ENCODE measurements around the gene EVA1A.

The EVA1A gene

DNA sequence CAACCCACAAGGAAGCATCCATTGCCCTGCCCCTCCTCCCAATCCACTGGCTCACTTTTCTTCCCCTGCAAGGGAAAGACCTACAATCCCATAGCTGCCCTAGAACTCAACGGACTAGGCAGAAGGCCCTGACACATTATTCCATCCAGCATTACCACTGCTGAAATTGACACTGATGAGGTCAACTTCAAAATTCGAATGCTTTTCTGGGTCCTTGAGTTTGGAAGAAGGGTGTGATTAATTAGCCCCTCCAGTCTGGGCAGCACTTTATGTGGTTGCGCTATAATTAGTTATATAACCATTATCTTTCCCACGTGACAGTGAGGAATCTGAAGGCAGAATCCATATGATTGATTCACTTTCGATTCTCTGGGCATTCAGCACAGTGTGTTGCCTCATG is 55.7 kb downstream of the EVA1A start:
- no peak overlapping the region for H3K4me3 ChIP-seq (ENCODE audit: low read depth in 1 of 5, low read length in 5 of 5)
- peaks cover 0 to 25% (median 0%) of the 10 kb centered on the region in 5 donors for H3K4me1 ChIP-seq (ENCODE audit: control insufficient read depth in 5 of 5, insufficient read depth in 5 of 5, low read length in 5 of 5)
- no peaks in the 10 kb centered on the region for H3K27me3 ChIP-seq (ENCODE audit: control insufficient read depth in 5 of 5, insufficient read depth in 4 of 5, low read length in 5 of 5)
- peaks cover 0 to 4% (median 0%) of the 10 kb centered on the region in 5 donors for H3K9me3 ChIP-seq (ENCODE audit: control insufficient read depth in 5 of 5, low read length in 5 of 5)
- no peak overlapping the region for H3K27ac ChIP-seq (ENCODE audit: low read depth, low read length)
- no peaks in the 10 kb centered on the region for H3K36me3 ChIP-seq (ENCODE audit: control insufficient read depth in 5 of 5, insufficient read depth in 5 of 5, low read length in 5 of 5)
- no peak overlapping the region for H3K9ac ChIP-seq (ENCODE audit: low read length in 5 of 5)

DNA sequence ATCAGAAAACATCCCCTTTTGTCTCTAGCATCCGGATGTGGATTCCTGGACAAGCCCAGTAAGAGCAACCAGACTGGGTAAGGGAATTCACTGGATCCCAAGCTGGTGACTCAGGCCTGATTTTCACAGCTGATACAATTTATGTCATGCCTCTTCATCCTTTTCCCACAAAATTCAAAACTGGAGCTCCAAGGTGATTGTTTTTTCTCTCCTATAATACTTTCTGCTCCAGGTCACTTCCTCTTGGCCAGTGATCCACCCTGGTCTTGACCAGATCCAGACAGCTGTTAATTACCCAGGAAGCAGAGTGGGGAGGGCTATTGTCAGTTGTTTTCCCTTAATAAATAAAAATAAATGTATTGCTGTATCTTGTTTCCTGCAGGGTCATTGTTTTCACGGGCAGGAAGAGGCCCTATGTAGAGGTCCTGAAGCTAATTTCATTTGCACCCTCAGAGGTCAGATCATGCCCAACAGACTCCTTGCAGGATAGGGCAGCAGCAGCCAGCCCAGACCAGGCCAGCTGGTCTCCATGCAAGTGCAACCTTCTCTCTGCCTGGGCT is 57.6 kb downstream of the EVA1A start:
- no peak overlapping the region for H3K9ac ChIP-seq (ENCODE audit: low read length in 5 of 5)
- H3K36me3 ChIP-seq (ENCODE audit: control insufficient read depth in 5 of 5, insufficient read depth in 5 of 5, low read length in 5 of 5) = no peaks in the 10 kb centered on the region
- no peak overlapping the region for H3K27ac ChIP-seq (ENCODE audit: low read depth, low read length)
- no peak overlapping the region for H3K4me3 ChIP-seq (ENCODE audit: low read depth in 1 of 5, low read length in 5 of 5)
- H3K27me3 ChIP-seq (ENCODE audit: control insufficient read depth in 5 of 5, insufficient read depth in 4 of 5, low read length in 5 of 5) = no peaks in the 10 kb centered on the region
- H3K4me1 ChIP-seq (ENCODE audit: control insufficient read depth in 5 of 5, insufficient read depth in 5 of 5, low read length in 5 of 5) = peaks cover 0 to 25% (median 0%) of the 10 kb centered on the region in 5 donors
- peaks cover 0 to 4% (median 0%) of the 10 kb centered on the region in 5 donors for H3K9me3 ChIP-seq (ENCODE audit: control insufficient read depth in 5 of 5, low read length in 5 of 5)

DNA sequence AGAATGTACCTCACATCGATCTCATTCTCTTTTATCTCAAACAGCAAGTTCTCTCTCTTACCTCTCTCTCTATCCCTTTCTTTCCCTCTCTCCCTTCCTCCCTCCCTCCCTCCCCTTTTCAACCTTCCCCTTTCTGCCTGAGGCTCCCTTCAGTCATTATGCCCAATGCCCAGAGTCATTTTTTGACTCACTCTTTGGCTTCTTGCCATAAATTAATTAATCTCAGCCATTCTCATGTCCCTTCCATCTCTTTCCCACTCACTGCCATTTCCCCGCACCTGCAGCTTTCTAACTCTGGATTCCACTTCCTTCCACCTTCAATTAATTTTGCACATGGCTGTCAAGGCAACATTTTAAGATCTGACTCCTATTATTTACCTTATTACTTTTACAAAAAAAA is 60.1 kb downstream of the EVA1A start:
- Histone ChIP-seq H3K27ac (ENCODE audit: low read depth, low read length) (no peak overlapping the region), H3K36me3 (ENCODE audit: control insufficient read depth in 5 of 5, insufficient read depth in 5 of 5, low read length in 5 of 5) (no peaks in the 10 kb centered on the region), H3K27me3 (ENCODE audit: control insufficient read depth in 5 of 5, insufficient read depth in 4 of 5, low read length in 5 of 5) (no peaks in the 10 kb centered on the region), H3K4me3 (ENCODE audit: low read depth in 1 of 5, low read length in 5 of 5) (no peak overlapping the region), H3K9ac (ENCODE audit: low read length in 5 of 5) (no peak overlapping the region), H3K9me3 (ENCODE audit: control insufficient read depth in 5 of 5, low read length in 5 of 5) (no peaks in the 10 kb centered on the region), H3K4me1 (ENCODE audit: control insufficient read depth in 5 of 5, insufficient read depth in 5 of 5, low read length in 5 of 5) (peaks cover 0 to 12% (median 0%) of the 10 kb centered on the region in 5 donors)

DNA sequence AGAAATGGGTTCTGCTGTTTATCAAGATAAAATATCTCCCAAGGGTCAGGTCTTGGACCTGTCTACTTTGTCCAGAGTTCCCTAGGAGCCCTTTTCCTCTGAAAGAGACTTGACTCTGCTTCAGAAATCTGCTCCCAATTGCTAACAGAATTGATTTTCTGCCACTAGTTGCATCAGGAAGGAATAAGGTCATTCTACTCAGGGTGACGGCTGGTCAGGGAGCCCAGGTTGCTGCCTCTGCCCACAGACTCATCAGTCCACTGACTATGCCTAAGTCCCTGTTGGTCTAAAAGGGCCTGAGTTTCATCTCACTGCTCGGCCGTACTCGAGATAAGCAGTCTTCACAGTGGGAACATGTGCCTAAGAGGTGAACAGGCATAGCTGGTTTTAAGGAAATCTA is 61.2 kb downstream of the EVA1A start:
- Histone ChIP-seq H3K27me3 (ENCODE audit: control insufficient read depth in 5 of 5, insufficient read depth in 4 of 5, low read length in 5 of 5) (no peaks in the 10 kb centered on the region), H3K9ac (ENCODE audit: low read length in 5 of 5) (no peak overlapping the region), H3K27ac (ENCODE audit: low read depth, low read length) (no peak overlapping the region), H3K4me1 (ENCODE audit: control insufficient read depth in 5 of 5, insufficient read depth in 5 of 5, low read length in 5 of 5) (peaks cover 0 to 12% (median 0%) of the 10 kb centered on the region in 5 donors), H3K36me3 (ENCODE audit: control insufficient read depth in 5 of 5, insufficient read depth in 5 of 5, low read length in 5 of 5) (no peaks in the 10 kb centered on the region), H3K9me3 (ENCODE audit: control insufficient read depth in 5 of 5, low read length in 5 of 5) (no peaks in the 10 kb centered on the region), H3K4me3 (ENCODE audit: low read depth in 1 of 5, low read length in 5 of 5) (no peak overlapping the region)

DNA sequence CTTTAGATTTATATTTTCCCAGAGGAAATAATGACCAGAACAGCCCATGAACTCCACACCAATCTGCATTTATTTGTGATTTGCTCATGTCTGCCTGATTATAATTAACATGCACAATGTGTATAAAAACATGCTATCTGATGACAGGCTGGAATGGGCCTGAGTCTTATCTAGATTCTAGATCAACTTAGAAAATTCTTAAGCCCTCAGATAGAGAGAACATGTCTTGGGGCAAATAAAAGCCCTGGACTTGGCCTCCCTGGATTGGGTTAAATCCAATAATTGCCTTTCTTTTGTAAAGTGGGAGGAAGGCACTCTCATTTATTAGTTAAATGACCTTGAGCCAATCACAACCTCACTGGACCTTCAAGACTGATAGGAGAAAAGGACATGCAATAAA is 61.8 kb downstream of the EVA1A start:
- Histone ChIP-seq H3K4me1 (ENCODE audit: control insufficient read depth in 5 of 5, insufficient read depth in 5 of 5, low read length in 5 of 5) (peaks cover 0 to 12% (median 0%) of the 10 kb centered on the region in 5 donors), H3K27ac (ENCODE audit: low read depth, low read length) (no peak overlapping the region), H3K9me3 (ENCODE audit: control insufficient read depth in 5 of 5, low read length in 5 of 5) (no peaks in the 10 kb centered on the region), H3K36me3 (ENCODE audit: control insufficient read depth in 5 of 5, insufficient read depth in 5 of 5, low read length in 5 of 5) (no peaks in the 10 kb centered on the region), H3K27me3 (ENCODE audit: control insufficient read depth in 5 of 5, insufficient read depth in 4 of 5, low read length in 5 of 5) (no peaks in the 10 kb centered on the region), H3K4me3 (ENCODE audit: low read depth in 1 of 5, low read length in 5 of 5) (no peak overlapping the region), H3K9ac (ENCODE audit: low read length in 5 of 5) (no peak overlapping the region)

DNA sequence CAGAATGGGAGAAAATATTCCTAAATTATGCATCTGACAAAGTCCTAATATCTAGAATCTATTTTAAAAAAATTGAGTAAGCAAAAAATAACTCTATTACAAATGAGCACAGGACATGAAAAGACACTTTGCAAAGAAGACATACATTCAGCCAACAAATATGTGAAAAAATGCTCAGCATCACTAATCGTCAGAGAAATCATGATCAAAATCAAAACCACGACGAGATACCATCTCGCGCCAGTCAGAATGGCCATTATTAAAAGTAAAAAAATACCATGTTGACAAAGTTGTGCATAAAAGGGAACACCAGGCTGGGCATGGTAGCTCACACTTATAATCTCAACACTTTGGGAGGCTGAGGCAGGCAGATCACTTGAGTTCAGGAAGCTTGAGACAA is 63.5 kb downstream of the EVA1A start:
- no peak overlapping the region for H3K4me3 ChIP-seq (ENCODE audit: low read depth in 1 of 5, low read length in 5 of 5)
- no peaks in the 10 kb centered on the region for H3K36me3 ChIP-seq (ENCODE audit: control insufficient read depth in 5 of 5, insufficient read depth in 5 of 5, low read length in 5 of 5)
- H3K4me1 ChIP-seq (ENCODE audit: control insufficient read depth in 5 of 5, insufficient read depth in 5 of 5, low read length in 5 of 5) = peaks cover 0 to 5% (median 0%) of the 10 kb centered on the region in 5 donors
- no peak overlapping the region for H3K9ac ChIP-seq (ENCODE audit: low read length in 5 of 5)
- no peaks in the 10 kb centered on the region for H3K27me3 ChIP-seq (ENCODE audit: control insufficient read depth in 5 of 5, insufficient read depth in 4 of 5, low read length in 5 of 5)
- H3K9me3 ChIP-seq (ENCODE audit: control insufficient read depth in 5 of 5, low read length in 5 of 5) = no peaks in the 10 kb centered on the region
- no peak overlapping the region for H3K27ac ChIP-seq (ENCODE audit: low read depth, low read length)

DNA sequence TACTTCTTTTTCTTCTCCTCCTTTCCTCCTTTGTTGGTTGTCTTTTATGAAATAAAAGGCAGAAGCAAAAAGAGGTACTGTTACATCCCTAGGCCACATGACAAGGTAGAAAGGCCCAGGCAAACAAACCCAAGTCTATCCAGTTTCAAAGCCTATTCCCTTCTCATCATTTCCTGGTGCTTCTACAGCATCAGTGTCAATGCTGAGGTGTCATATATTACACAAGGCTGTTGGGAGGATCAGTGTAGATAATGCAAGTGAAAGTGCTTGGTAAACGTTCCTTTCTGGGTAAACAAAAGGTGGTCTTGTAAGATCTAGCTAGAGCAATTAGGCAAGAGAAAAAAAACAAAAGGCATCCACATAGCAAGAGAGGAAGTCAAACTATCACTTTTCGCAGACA is 64.9 kb downstream of the EVA1A start:
- Histone ChIP-seq H3K27me3 (ENCODE audit: control insufficient read depth in 5 of 5, insufficient read depth in 4 of 5, low read length in 5 of 5) (no peaks in the 10 kb centered on the region), H3K4me1 (ENCODE audit: control insufficient read depth in 5 of 5, insufficient read depth in 5 of 5, low read length in 5 of 5) (peaks cover 0 to 8% (median 0%) of the 10 kb centered on the region in 5 donors), H3K4me3 (ENCODE audit: low read depth in 1 of 5, low read length in 5 of 5) (no peak overlapping the region), H3K36me3 (ENCODE audit: control insufficient read depth in 5 of 5, insufficient read depth in 5 of 5, low read length in 5 of 5) (no peaks in the 10 kb centered on the region), H3K27ac (ENCODE audit: low read depth, low read length) (no peak overlapping the region), H3K9ac (ENCODE audit: low read length in 5 of 5) (no peak overlapping the region), H3K9me3 (ENCODE audit: control insufficient read depth in 5 of 5, low read length in 5 of 5) (no peaks in the 10 kb centered on the region)

DNA sequence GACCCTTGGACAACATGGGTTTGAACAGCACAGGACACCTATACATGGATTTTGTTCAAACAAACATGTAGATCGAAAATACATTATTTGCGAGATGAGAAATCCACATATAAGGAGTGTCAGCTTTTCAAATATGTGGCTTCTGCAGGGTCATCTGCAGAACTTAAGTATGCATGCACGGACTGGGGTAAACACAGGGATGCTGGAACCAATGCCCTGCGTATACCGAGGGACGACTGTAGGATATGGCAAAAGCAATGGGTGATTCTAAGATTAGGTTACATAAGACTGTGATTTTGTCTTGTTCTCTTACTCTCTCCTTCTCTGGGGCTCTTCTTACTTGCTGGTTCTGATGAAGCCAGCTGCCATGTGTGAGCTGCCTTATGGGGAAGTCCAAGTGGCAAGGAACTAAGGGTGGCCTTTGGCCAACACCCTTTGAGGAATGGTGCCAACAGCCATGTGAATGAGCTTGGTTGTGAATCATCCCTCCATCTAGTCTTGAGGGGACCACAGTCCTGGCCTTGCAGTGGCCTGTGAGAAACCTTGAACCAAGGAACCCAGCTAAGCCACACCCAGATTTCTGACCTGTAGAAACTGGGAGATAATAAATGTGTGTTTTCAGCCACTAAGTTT is 66.5 kb downstream of the EVA1A start:
- no peak overlapping the region for H3K9ac ChIP-seq (ENCODE audit: low read length in 5 of 5)
- H3K4me3 ChIP-seq (ENCODE audit: low read depth in 1 of 5, low read length in 5 of 5) = no peak overlapping the region
- peaks cover 0 to 8% (median 0%) of the 10 kb centered on the region in 5 donors for H3K4me1 ChIP-seq (ENCODE audit: control insufficient read depth in 5 of 5, insufficient read depth in 5 of 5, low read length in 5 of 5)
- no peaks in the 10 kb centered on the region for H3K9me3 ChIP-seq (ENCODE audit: control insufficient read depth in 5 of 5, low read length in 5 of 5)
- H3K27ac ChIP-seq (ENCODE audit: low read depth, low read length) = no peak overlapping the region
- no peaks in the 10 kb centered on the region for H3K27me3 ChIP-seq (ENCODE audit: control insufficient read depth in 5 of 5, insufficient read depth in 4 of 5, low read length in 5 of 5)
- no peaks in the 10 kb centered on the region for H3K36me3 ChIP-seq (ENCODE audit: control insufficient read depth in 5 of 5, insufficient read depth in 5 of 5, low read length in 5 of 5)

DNA sequence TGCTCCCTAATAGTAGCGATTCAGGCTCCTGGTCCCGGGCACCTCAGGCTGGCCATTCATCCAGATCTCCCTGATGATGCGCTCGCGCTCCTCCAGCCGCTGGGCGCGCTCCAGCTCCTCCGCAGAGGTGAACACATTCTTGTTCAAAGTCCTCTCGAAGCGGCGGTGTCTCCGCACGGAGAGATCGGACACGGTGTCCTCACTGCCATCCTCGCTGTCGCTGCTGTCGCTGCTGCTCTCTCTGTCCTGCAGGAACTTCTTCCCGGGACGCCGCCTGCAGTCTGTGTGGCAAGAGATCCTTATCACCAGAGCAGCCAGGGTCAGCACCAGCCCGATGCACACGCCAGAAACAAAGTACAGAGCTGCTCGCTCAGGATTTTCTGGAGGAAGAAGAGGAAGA is 67.5 kb downstream of the EVA1A start:
- Histone ChIP-seq H3K36me3 (ENCODE audit: control insufficient read depth in 5 of 5, insufficient read depth in 5 of 5, low read length in 5 of 5) (no peaks in the 10 kb centered on the region), H3K27me3 (ENCODE audit: control insufficient read depth in 5 of 5, insufficient read depth in 4 of 5, low read length in 5 of 5) (no peaks in the 10 kb centered on the region), H3K9ac (ENCODE audit: low read length in 5 of 5) (no peak overlapping the region), H3K27ac (ENCODE audit: low read depth, low read length) (no peak overlapping the region), H3K9me3 (ENCODE audit: control insufficient read depth in 5 of 5, low read length in 5 of 5) (no peaks in the 10 kb centered on the region), H3K4me3 (ENCODE audit: low read depth in 1 of 5, low read length in 5 of 5) (no peak overlapping the region), H3K4me1 (ENCODE audit: control insufficient read depth in 5 of 5, insufficient read depth in 5 of 5, low read length in 5 of 5) (peaks cover 0 to 8% (median 0%) of the 10 kb centered on the region in 5 donors)

DNA sequence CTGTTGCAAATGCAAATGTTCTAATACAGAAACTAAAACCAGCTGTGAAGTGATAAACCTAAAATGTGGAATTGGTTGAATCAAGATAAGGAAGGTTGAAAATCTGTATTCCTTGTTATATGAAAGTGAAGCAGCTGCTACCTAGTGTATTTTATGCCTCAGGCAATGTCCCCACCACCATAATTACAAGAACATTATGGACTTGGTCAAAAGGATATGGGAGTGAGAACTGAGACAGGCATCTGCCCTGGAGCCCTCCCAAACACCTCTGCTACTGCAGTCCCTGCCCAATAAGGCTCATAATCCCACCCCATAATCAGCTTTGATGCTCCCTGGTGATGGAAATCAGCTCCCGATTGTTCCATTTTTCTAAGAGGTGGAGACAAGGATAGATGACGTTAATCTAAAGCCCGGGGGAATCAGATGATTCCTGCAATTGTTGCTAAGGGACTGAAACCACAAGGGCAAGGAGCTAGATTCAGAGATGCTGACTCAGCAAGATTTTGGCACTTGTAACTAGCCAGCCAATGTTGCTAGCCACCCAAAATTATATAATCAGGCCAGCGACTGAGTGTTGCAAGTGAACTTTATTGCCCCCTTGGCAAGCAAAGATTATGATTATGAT is 69.5 kb downstream of the EVA1A start:
- Histone ChIP-seq H3K9me3 (ENCODE audit: control insufficient read depth in 5 of 5, low read length in 5 of 5) (no peaks in the 10 kb centered on the region), H3K4me3 (ENCODE audit: low read depth in 1 of 5, low read length in 5 of 5) (no peak overlapping the region)

More for the DNA sequence above, 69.5 kb downstream of the EVA1A start:
- Histone ChIP-seq H3K27me3 (ENCODE audit: control insufficient read depth in 5 of 5, insufficient read depth in 4 of 5, low read length in 5 of 5) (no peaks in the 10 kb centered on the region), H3K36me3 (ENCODE audit: control insufficient read depth in 5 of 5, insufficient read depth in 5 of 5, low read length in 5 of 5) (no peaks in the 10 kb centered on the region), H3K9ac (ENCODE audit: low read length in 5 of 5) (no peak overlapping the region), H3K27ac (ENCODE audit: low read depth, low read length) (no peak overlapping the region), H3K4me1 (ENCODE audit: control insufficient read depth in 5 of 5, insufficient read depth in 5 of 5, low read length in 5 of 5) (peaks cover 0 to 8% (median 0%) of the 10 kb centered on the region in 5 donors)

Measured in subcutaneous abdominal adipose tissue (tissue), 5 donors.